SK-N-DZ (cell line): ENCODE measurements around the gene OGFR. TPM values are rescaled to one million over a fixed set of nuclear protein-coding genes. Genes with fewer than 3 reads are reported as not detected.

Source experiments
- DNase-seq: peaks from one replicate; pipeline ENCODE4 v3.0.0-alpha.2; 2015; ENCODE audit warnings: low spot score
- polyA plus RNA-seq, 2 experiments: library from polyadenylated mRNA; depleted of rRNA; stranded (reverse); fragments of >200 nt; gene quantifications; 2 replicates each; pipeline ENCODE4 v1.2.3, GENCODE V29; 2014

The OGFR gene, protein sequence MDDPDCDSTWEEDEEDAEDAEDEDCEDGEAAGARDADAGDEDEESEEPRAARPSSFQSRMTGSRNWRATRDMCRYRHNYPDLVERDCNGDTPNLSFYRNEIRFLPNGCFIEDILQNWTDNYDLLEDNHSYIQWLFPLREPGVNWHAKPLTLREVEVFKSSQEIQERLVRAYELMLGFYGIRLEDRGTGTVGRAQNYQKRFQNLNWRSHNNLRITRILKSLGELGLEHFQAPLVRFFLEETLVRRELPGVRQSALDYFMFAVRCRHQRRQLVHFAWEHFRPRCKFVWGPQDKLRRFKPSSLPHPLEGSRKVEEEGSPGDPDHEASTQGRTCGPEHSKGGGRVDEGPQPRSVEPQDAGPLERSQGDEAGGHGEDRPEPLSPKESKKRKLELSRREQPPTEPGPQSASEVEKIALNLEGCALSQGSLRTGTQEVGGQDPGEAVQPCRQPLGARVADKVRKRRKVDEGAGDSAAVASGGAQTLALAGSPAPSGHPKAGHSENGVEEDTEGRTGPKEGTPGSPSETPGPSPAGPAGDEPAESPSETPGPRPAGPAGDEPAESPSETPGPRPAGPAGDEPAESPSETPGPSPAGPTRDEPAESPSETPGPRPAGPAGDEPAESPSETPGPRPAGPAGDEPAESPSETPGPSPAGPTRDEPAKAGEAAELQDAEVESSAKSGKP
- polyA plus RNA-seq (2014; cell fraction: cytosol; rRNA removed) = 26.0 and 50.0 TPM in 2 replicates
- polyA plus RNA-seq (2014; cell fraction: nucleus; rRNA removed) = 40.1 and 56.7 TPM in 2 replicates

DNA sequence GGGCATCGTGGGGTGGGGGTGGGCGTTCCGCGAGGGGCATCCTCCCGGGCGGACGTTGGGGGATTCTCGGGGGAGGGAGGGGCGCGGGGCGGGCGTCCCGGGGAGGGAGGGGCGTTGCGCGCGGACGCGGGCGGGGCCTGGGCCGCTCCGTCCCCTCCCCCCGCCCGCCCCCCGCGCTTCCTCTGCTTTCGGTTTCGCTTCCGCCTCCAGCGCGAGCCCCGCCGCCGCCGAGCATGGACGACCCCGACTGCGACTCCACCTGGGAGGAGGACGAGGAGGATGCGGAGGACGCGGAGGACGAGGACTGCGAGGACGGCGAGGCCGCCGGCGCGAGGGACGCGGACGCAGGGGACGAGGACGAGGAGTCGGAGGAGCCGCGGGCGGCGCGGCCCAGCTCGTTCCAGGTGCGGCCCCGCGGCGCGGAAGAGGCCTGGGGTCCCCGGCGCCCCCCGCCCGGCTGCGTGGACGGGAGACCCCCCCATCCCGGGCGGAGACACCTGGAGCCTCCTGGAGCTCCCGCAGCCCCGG lies at the start of gene OGFR:
Gene OGFR, plus strand, starts transcription at position 209 of the 528 bp plus-strand sequence. Its CDS starts 25 bp downstream, at position 234.
- no peak for DNase-seq

DNA sequence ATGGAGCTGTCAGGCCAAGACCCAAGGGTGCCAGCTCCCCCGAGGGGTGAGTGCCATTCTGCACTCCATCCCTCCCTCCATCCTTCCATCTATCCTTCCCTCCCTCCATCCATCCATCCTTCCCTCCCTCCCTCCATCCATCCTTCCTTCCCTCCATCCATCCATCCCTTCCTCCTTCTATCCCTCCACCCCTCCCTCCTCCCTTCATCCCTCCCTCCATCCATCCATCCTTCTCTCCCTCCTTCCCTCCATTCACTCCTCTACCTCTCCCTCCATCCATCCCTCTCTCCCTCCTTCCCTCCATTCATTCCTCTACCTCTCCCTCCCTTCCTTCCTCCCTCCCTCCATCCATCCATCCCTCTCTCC lies 49.7 kb upstream of the OGFR start:
- no peak for DNase-seq

DNA sequence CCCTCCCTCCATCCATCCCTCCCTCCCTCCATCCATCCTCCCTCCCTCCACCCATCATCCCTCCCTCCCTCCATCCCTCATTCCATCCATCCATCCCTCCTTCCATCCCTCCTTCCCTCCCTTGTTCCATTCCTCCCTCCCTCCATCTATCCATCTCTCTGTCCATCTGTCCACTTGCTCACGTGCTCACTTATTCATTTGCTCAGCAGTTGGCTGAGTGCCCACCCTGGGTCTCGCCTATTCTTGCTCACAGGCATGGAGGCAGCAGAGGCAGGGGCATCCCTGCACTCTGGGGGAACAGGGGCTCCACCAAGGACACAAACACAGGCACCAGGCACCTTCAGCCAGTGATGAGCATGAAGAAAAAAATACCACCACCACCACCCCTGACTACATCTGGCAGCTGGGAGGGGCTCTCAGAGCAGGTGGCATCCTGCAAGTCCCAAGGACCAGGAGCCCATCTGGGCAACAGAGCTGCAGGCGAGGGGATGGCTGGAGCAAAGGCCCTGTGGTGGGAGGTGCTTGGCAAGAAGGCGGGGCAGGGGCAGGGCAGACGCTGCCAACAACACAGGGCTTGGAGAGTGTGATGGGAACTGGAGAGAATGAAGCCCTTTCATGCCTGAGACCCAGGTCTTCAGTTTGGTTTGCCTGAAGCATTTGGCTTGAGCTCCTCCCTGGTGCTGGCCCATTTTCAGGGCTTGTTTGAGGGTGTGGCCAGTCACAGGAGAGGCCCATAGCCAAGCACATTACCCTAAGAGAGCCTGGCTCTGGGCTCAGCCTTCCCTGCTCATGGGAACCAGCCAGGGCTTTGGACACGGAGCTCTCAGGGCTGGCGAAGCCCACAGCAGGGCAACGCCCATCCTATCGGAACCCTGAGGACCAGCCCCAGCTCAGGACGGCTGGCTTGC lies 48.6 kb upstream of the OGFR start:
- DNase-seq = no peak

DNA sequence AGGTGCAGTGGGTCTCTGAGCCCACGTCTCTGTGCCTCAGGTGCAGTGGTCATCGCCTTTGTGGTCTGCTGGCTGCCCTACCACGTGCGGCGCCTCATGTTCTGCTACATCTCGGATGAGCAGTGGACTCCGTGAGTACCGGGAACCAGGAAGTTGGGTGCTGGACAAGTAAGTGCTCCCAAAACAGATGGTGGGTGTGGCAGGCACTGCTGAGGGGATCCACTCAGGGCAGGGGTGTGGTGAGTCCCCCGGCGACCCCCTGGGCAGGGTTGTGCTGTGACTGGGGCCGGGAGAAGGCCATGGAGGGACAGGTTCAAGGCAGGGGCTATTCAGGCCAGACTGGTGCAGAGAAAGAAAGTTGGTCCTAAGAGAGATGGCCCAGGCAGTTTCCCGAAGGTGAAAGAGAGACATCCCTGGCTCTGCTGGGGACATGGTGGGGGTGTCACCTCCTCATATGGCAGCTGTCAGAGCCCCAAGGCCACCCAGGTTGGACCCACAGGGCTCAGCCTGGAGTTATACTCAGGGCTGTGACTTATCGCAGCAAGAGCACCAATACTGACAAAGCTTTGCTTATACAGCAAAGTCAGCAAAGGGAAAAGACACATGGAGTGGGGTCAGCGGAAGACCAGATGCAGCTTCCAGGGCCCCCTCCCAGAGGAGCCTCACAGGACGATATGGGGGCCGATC lies 46.3 kb upstream of the OGFR start:
- DNase-seq = no peak

DNA sequence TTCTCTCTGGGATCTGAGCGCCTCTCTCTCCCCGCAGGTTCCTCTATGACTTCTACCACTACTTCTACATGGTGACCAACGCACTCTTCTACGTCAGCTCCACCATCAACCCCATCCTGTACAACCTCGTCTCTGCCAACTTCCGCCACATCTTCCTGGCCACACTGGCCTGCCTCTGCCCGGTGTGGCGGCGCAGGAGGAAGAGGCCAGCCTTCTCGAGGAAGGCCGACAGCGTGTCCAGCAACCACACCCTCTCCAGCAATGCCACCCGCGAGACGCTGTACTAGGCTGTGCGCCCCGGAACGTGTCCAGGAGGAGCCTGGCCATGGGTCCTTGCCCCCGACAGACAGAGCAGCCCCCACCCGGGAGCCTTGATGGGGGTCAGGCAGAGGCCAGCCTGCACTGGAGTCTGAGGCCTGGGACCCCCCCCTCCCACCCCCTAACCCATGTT lies 44.6 kb upstream of the OGFR start:
- no peak for DNase-seq

DNA sequence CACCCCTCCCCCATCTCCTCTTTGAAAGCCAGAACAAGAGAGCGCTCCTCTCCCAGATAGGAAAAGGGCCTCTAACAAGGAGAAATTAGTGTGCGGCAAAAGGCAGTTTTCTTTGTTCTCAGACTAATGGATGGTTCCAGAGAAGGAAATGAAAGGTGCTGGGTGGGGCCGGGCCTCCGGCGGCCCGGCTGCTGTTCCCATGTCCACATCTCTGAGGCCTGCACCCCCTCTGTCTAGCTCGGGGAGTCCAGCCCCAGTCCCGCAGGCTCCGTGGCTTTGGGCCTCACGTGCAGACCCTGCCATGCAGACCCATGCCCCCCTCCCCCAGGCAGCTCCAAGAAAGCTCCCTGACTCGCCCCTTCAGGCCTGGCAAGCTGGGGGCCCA lies 44.2 kb upstream of the OGFR start:
- no peak for DNase-seq

DNA sequence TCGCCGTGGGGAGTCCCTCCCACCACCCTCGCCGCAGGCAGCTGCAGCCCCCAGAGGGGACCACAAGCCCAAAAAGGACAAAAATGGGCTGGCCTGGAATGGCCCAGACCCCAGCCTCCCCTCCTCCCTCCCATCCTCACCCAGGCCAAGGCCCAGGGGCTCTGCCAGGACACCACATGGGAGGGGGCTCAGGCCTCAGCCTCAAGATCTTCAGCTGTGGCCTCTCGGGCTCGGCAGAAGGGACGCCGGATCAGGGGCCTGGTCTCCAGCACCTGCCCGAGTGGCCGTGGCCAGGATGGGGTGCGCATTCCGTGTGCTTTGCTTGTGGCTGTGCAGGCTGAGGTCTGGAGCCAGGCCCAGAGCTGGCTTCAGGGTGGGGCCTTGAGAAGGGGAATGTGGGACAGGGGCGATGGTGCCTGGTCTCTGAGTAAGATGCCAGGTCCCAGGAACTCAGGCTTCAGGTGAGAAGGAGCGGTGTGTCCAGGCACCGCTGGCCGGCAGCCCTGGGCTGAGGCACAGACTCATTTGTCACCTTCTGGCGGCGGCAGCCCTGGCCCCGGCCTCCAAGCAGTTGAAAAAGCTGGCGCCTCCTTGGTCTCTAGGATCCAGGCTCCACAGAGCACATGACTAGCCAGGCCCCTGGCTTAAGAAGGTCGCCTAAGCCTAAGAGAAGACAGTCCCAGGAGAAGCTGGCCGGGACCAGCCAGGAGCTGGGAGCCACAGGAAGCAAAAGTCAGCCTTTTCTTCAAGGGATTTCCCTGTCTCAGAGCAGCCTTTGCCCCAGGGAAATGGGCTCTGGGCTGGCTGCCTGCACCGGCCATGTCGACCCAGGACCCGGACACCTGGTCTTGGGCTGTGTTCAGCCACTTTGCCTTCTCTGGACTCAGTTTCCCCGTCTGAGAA lies 43.5 kb upstream of the OGFR start:
- DNase-seq = peak; percentile 46

DNA sequence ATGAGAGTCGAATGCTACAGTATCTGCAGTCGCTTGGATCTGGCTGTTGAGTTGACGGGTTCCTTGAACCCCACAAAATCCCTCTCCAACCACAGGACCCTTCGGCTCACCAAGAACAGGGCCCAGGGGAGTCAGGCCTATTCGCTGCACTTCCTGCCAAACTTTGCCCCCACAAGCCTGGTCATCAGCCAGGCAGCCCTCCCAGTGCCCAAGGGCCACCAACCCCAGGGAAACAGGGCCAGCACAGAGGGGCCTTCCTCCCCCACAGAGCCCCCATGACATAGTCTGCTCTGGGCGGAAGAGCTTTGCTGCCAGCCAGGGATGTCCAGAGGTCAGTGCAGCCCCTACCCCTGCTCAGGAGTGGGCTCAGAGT lies 42.9 kb upstream of the OGFR start:
- DNase-seq = no peak

DNA sequence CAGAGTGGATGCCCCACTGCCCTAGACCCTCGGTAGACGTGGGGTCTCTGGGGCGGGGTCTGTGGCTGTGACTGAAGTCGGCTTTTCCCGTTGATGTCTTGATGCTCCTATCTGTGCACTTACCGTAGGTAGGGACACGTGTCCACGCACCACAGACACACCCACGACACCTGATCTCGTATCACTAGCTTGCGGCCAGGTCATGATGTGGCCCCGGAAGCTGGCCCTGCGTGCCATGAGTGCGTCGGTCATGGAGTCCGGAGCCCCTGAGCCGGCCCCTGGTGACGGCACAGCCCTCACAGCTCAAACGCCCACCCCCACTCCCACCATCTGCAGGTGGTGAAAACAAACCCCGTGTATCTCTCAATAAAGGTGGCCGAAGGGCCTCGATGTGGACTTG lies 42.3 kb upstream of the OGFR start:
- DNase-seq = no peak

DNA sequence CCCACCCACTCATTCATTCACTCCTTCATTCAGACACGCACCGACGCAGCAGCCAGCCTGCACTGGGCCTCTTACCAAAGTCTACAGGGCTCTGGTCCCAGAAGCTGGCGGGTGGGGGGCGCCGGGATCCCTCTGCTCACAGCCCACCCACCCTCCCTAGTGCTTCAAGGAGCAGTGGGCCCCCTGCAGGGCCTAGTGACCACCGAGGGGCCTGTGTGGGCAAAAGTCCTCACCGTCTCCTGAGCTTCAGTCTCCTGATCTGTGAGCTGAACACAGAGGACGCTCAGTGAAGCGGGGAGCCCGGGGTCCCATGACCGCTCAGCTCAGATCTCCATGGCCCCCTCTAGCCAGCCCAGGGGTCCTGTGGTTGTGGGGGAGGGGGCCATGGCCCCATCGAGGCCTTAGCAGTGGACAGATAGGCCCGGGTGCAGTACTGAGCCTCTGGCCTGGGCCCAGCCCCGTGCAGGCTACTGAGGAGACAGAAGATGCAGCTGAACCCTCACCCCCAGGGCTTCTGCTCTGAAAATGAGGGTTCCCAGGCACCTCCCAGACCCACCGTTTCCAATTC lies 41.8 kb upstream of the OGFR start:
- DNase-seq = no peak

DNA sequence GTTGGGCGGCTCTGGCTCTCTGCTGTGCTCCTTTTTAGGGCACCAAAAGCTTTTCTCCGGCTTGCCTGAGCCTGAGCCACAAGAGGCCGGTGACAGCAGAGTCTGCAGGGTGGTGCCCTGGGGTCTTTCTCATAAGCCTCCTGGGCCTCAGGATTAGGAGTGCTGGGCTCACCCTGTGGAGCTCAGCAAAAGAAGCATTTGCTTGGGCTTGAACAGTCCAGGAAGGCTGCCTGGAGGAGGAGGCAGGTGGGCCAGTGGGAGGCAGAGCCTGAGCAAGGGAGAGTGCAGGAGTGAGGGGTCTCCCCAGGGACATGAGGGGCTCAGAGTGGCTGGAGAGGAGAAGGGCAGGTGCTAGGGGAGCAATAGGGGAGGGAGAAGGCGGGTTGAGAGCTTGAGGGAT lies 41.2 kb upstream of the OGFR start:
- no peak for DNase-seq

DNA sequence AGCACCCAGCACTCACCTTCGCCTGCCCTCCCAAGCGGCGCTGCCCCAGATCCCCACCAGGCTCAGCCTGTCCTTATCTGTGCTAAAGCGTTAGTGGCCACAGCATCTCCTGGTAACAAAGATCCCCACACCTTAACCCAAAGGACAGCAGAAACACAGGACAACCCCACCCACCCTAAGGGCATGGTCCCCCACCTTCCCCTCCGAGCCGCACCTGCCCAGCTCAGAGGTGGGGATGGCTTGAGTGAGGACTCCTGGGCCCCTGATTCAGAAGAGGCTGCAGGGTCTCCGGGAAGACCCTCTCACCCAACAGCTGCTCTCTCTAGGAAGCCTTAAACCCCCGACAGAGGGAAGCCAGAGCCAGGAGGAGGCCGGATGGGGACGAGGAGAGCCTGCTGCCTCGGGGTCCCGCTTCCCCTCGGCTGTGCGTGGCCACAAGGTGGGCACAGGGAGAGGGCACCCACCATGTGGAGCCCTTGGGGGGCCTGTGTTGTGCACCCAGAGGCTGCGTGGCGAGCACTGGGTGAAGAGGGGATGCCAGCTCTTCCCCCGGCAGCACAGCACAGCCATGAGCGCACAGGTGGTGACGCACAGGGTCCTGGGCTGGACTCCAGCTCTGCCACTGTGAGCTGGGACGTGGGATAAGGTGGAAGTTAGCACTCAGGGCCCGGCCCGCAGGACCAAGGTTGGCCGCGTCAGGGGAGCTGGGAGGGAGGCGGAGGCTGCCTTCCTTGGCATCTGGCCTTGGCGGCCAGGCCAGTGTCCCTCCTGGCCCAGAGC lies 40.3 kb upstream of the OGFR start:
- no peak for DNase-seq

DNA sequence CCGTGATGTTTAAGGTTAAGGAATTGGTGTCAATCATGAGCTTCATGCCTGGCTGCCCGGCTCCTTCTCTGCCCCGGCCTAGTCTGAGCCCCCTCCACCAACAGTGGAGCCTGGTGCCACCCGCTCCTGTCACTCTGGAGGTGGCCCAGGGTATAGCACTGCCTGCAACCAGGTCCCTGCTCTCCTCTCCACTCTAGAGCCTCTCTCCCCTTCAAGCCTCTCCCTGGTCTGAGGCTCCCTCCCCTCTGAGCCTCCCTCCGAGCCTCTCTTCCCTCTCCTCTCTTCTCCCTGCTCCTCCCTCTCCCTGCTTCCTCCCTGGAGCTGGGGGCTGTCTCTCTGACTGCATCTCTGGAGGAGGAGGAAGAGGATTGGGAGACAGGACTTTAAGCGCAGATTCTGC lies 39.6 kb upstream of the OGFR start:
- no peak for DNase-seq

DNA sequence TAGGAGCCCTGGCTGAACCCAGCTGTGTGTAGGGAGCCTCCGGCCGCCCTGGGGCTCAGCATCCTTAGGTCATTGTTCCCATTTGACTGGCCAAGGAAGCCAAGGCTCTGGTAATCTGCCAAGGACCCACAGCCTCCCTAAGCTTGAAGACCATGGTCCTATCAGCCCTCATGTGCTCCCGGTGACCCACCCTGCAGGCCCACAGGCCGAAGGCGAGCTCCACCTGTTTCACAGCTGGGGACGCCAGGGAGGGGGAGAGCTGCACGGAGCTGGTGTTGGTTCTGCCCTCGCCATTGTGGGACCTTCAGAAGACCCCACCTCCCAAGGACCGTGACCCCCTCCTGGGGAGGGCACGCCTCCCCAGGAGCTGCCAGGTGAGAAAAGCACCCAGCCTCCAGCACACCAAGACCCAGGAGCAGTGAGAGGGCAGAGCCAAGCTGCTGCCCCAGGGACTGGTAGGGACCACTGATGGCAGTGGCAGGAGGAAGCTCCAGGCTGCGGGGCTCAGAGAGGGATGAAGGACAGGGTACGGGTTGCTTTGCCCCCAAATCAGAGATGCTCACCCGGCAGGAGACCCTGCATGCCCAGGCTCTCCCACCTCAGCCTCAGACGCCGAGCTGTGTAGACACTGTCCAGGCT lies 39.1 kb upstream of the OGFR start:
- no peak for DNase-seq

DNA sequence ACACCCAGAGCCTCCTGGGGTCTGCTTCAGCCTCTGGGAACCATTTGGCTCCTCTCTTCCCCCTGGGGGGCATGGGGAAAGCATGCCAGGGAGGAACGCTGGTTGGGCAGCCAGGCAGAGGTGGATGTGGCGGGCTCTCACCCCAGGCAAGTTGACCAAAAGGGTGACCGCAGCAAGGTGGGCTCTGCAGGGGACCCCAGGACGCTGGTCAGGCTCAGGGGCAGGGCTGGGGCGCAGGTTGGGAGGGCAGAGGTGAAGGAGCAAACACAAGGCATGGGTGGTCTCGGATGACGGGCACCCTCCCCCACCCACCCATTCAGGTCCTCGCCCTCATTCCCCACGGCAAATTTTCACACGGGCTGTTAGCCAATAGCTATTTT lies 38.6 kb upstream of the OGFR start:
- DNase-seq = no peak

DNA sequence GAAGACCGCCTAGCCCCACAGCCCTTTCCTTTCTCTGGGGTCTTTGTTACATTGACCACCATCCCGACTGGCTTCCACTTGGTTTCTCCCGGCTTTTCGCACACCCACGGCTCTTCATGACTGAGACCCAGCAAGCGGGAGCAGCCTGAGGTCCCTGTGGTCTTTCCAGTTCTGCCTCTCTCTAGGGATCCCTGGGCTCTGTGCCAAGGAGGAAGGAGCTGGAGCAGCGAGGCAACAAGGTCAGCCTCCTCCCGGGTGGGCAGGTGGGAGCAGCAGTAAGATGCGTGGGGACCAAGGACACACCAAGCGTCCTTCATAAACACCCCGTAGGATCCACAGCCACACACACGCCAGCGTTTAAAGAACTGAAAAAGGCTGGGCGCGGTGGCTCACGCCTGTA lies 37.9 kb upstream of the OGFR start:
- DNase-seq = no peak

DNA sequence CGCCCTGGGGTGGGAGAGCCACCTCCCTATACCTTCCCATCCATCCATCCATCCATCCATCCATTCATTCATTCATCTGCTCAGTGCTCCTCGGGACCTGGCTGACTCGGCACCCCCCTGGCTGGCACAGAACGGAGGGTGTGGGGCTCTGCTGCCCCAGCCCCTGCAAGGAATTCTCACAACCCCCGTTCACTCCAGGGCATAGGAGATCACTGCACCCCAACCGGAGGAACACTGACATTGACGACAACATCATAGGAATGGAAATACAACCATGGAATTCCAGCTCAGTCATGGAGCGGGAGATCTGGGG lies 36.4 kb upstream of the OGFR start:
- DNase-seq = no peak

DNA sequence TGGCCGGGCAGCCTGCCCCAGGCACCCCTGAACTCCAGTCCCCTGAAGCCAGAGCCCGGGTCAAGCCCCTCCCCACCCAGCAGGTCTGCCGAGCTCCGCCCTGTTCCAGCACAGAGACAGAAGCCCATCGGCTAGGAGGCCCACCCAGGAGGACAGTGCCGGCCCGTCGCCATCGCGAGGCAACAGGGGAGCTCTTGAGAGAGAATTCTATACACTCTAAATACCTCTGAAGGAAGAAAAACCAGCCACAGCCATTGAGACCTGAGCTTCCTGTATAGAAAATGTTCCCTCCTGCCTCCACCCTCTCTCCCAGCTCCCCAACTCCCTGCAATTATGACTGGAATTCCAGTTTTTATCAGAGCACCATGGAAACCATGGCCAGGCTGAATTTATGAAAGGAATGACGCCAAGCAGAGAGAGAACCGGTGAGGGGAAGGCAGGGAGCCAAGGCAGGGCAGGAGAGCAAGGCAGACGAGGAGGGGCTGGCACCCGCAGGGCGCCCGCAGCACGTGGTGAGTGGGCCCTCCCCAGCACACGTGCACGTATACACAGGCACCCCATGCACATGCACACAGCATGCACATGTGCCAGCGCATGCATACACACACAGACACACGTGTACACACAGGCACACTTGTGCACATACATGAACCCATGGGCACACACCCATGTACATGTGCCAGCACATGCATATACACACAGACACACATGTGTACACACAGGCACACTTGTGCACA lies 35.9 kb upstream of the OGFR start:
- DNase-seq = no peak
